Measurements from ENCODE around the gene STX16. TPM values are rescaled to one million over a fixed set of nuclear protein-coding genes. Genes with fewer than 3 reads are reported as not detected.

Gene STX16
- total and polyA plus RNA-seq, 9 donors: 30.1 to 60.8 (median 51.7) TPM

DNA sequence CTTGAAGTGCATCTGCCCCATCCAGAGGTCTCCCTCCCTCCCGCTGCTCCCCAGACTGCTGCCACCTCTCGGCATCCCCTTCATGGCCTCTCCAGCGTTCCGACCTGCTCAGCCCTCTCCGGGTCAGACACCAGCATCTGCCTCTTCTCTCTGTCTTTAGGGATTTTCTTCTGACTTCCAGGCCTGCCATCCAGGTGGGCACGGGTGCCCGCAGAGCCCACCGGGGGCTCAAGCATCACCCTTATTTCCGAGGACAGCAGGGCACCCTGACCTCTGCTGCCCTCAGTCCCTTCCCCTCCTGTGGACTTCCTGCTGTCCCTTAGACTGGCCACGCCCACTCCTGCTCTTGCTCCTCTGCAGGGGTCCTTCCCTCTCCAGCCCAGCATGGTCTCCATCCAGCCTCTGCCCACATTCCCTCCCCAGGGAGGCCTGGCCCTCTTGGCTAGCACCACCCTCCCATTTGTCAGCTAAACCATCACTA is 44.9 kb downstream of the STX16 start:
- peaks cover 60% of the 10 kb centered on the region for H3K4me1 ChIP-seq (ENCODE audit: control insufficient read depth, insufficient read depth, low read length)
- WGBS (ENCODE audit: insufficient coverage): 83% methylated on average over 10 of the region's 10 CpGs
- no peaks in the 10 kb centered on the region for H3K27me3 ChIP-seq (ENCODE audit: control insufficient read depth, insufficient read depth, low read length)
- no peaks in the 10 kb centered on the region for H3K9me3 ChIP-seq (replicated peaks; ENCODE audit: control insufficient read depth, low read depth, low read length)
- H3K36me3 ChIP-seq (ENCODE audit: control insufficient read depth, insufficient read depth, low read length): peaks cover 75% of the 10 kb centered on the region
- DNase-seq: no peak
- no peak overlapping the region for H3K27ac ChIP-seq (ENCODE audit: low read length)
- no peak overlapping the region for H3K4me3 ChIP-seq (ENCODE audit: low read length)

DNA sequence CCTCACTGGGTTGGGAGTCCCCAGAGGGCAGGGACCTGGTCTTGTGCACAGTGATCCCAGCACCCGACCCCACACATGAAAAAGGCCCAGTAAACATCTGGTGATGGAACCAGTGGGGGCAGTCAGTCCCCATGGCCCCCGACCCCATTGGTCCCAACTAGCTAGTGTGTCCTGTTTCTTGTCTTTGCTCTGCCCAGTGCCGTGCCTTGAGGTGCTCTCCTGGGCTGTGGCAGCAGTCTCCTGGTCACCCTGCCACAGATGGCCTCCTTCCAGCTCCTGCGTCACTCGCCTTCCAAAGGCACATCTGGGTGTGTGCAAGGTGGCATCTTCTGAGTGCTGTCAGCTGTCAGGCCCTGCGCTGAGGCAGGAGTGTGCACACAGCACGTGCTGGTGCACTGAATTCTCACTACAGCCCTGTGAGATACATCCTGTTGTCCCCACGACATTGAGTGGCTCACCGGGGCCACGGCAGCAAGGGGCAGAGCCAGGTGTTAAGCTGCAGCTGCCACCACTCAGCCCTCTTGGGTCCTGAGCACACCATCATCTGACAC is 45.4 kb downstream of the STX16 start:
- H3K27ac ChIP-seq (ENCODE audit: low read length): no peak overlapping the region
- H3K9me3 ChIP-seq (replicated peaks; ENCODE audit: control insufficient read depth, low read depth, low read length): no peaks in the 10 kb centered on the region
- WGBS (ENCODE audit: insufficient coverage): 84% methylated on average over 10 of the region's 10 CpGs
- DNase-seq: no peak
- H3K4me1 ChIP-seq (ENCODE audit: control insufficient read depth, insufficient read depth, low read length): peaks cover 57% of the 10 kb centered on the region
- H3K4me3 ChIP-seq (ENCODE audit: low read length): no peak overlapping the region
- H3K36me3 ChIP-seq (ENCODE audit: control insufficient read depth, insufficient read depth, low read length): peaks cover 77% of the 10 kb centered on the region
- H3K27me3 ChIP-seq (ENCODE audit: control insufficient read depth, insufficient read depth, low read length): no peaks in the 10 kb centered on the region

DNA sequence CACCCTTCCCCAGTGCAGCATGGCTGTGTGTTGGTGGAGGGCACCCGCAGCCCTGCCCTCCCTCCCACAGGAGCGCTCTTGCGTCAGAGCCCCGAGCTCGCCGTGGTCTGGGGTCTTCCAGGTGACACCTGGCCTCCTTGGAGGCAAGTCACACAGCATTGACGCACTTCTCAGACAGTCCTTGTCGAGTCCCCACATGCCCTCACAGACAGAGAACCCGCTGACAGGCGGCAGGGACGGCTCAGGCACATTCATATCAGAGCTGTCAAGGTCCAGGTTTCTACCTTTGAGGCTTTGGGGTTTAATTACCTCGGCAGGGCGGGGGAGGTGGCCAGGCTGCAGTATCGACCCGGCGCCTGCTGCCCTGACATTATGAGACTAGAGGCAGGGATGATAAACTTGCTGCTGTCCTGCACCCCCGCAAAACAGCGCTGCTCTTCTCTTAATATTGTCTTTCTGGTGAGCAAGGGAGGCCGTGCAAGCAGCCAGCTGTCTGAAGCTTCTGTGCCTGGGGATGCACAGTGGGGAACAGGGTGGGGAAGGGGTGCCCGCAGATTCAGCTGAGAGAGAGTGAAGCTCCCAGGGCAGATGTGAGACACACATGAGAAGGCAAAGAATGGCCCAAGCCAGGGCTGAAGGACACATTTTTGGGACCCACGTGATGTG is 46.3 kb downstream of the STX16 start:
- H3K27me3 ChIP-seq (ENCODE audit: control insufficient read depth, insufficient read depth, low read length): no peaks in the 10 kb centered on the region
- peak; percentile 14 for DNase-seq
- no peaks in the 10 kb centered on the region for H3K9me3 ChIP-seq (replicated peaks; ENCODE audit: control insufficient read depth, low read depth, low read length)
- peaks cover 53% of the 10 kb centered on the region for H3K4me1 ChIP-seq (ENCODE audit: control insufficient read depth, insufficient read depth, low read length)
- 79% methylated on average over 19 of the region's 21 CpGs for WGBS (ENCODE audit: insufficient coverage)
- no peak overlapping the region for H3K4me3 ChIP-seq (ENCODE audit: low read length)
- peak overlapping the region; percentile 93 for H3K27ac ChIP-seq (ENCODE audit: low read length)
- H3K36me3 ChIP-seq (ENCODE audit: control insufficient read depth, insufficient read depth, low read length): peaks cover 86% of the 10 kb centered on the region

- peak; percentile 24 for DNase-seq
- Histone ChIP-seq H3K9me3 (replicated peaks; ENCODE audit: control insufficient read depth, low read depth, low read length) (no peaks in the 10 kb centered on the region), H3K36me3 (ENCODE audit: control insufficient read depth, insufficient read depth, low read length) (peaks cover 93% of the 10 kb centered on the region), H3K27ac (ENCODE audit: low read length) (peak overlapping the region; percentile 93), H3K4me3 (ENCODE audit: low read length) (no peak overlapping the region), H3K27me3 (ENCODE audit: control insufficient read depth, insufficient read depth, low read length) (no peaks in the 10 kb centered on the region), H3K4me1 (ENCODE audit: control insufficient read depth, insufficient read depth, low read length) (peaks cover 53% of the 10 kb centered on the region)
- 79% methylated on average over 11 of the region's 15 CpGs for WGBS (ENCODE audit: insufficient coverage)
Measured at GRCh38 chr20:58697867-58698703, 47.0 kb downstream of the STX16 start.

DNA sequence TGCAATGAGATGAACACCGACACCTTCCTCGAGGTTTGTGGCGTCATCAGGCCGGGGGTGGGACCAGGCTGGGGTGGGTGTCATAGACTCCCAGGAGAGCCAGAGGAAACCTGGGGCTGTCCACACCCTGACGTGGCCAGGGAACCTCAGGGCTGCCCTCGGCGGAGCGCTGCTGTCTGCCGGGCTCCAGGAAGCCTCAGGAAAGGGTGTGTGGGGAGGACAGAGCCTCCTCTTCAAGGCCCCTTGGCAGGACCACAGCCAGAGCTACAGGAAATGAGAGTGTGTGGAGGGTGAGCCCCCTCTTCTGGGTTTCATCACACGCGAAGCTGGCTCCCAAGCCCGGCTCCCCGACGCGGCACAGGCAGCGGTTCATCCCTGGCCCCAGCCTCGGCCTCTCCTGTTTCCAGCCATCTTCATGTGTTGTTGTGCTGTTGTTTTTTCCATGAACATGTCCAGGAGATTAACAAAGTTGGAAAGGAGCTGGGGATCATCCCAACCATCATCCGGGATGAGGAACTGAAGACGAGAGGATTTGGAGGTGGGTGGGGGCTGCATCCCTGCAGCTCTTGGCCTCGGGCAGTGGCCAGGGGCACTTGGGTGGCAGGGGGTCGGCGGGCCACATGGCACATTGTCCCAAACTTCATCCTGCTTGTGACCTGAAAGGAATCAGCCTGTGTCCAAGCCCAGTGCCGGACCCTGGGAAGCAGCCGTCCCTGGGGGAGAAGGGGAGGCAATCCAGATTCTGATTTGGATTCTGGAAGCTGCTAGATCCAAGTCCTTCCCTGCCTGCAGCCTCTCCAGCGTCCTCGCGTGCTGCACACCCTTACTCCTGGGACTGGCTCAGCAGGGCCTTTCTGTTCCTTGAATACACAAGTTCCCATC is 47.9 kb downstream of the STX16 start:
- peak overlapping the region; percentile 93 for H3K27ac ChIP-seq (ENCODE audit: low read length)
- WGBS (ENCODE audit: insufficient coverage): 42% methylated on average over 14 of the region's 27 CpGs
- H3K36me3 ChIP-seq (ENCODE audit: control insufficient read depth, insufficient read depth, low read length): peaks cover 95% of the 10 kb centered on the region
- peaks cover 45% of the 10 kb centered on the region for H3K4me1 ChIP-seq (ENCODE audit: control insufficient read depth, insufficient read depth, low read length)
- no peaks in the 10 kb centered on the region for H3K27me3 ChIP-seq (ENCODE audit: control insufficient read depth, insufficient read depth, low read length)
- no peaks in the 10 kb centered on the region for H3K9me3 ChIP-seq (replicated peaks; ENCODE audit: control insufficient read depth, low read depth, low read length)
- H3K4me3 ChIP-seq (ENCODE audit: low read length): no peak overlapping the region
- DNase-seq: peak; percentile 99

- 56% methylated on average over 3 of the region's 9 CpGs for WGBS (ENCODE audit: insufficient coverage)
- Histone ChIP-seq H3K36me3 (ENCODE audit: control insufficient read depth, insufficient read depth, low read length) (peaks cover 95% of the 10 kb centered on the region), H3K27me3 (ENCODE audit: control insufficient read depth, insufficient read depth, low read length) (no peaks in the 10 kb centered on the region), H3K4me3 (ENCODE audit: low read length) (no peak overlapping the region), H3K4me1 (ENCODE audit: control insufficient read depth, insufficient read depth, low read length) (peaks cover 38% of the 10 kb centered on the region), H3K27ac (ENCODE audit: low read length) (peak overlapping the region; percentile 93), H3K9me3 (replicated peaks; ENCODE audit: control insufficient read depth, low read depth, low read length) (peaks cover 2% of the 10 kb centered on the region)
- peak; percentile 64 for DNase-seq
Measured at GRCh38 chr20:58699623-58700107, 48.6 kb downstream of the STX16 start.

DNA sequence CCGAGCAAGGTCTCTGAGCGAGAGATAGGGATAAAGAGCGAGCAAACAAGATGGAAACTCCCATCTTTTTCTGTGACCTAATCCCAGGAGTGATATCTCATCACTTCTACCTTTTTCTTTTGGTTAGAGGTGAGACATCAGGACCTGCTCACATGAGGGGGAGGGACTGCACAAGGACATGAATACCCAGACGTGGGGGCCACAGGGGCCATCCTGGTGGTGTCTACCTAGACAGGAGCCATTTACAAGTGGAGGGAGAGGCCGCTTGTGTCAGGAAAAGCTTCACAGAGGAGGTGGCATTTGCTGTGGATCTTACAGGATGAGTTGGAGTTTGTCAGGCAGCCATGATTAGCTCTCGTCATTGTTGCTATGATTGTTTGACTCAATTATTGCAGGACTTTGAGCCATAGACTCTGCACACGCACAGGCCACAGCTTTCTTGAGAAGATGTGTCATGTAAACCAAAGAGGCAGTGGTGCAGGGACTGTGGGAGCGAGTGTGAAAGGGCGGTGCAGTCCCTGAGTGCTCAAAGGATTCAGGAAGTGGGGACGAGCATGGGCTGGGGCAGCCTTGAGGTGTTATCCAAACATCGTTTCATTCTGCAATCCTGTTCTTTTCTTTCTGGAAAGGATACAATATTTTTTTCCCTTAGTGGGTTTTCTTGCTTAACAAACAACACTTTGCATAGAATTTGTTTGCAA is 49.2 kb downstream of the STX16 start:
- H3K4me1 ChIP-seq (ENCODE audit: control insufficient read depth, insufficient read depth, low read length): peaks cover 39% of the 10 kb centered on the region
- WGBS (ENCODE audit: insufficient coverage): 66% methylated on average over 8 of the region's 11 CpGs
- no peaks in the 10 kb centered on the region for H3K27me3 ChIP-seq (ENCODE audit: control insufficient read depth, insufficient read depth, low read length)
- H3K4me3 ChIP-seq (ENCODE audit: low read length): no peak overlapping the region
- peak overlapping the region; percentile 93 for H3K27ac ChIP-seq (ENCODE audit: low read length)
- H3K36me3 ChIP-seq (ENCODE audit: control insufficient read depth, insufficient read depth, low read length): peaks cover 90% of the 10 kb centered on the region
- peak; percentile 85 for DNase-seq
- H3K9me3 ChIP-seq (replicated peaks; ENCODE audit: control insufficient read depth, low read depth, low read length): peaks cover 2% of the 10 kb centered on the region

GRCh38 chr20:58700823-58701222 is 49.7 kb downstream of the STX16 start:
- peak overlapping the region; percentile 93 for H3K27ac ChIP-seq (ENCODE audit: low read length)
- peaks cover 41% of the 10 kb centered on the region for H3K4me1 ChIP-seq (ENCODE audit: control insufficient read depth, insufficient read depth, low read length)
- DNase-seq: no peak
- H3K4me3 ChIP-seq (ENCODE audit: low read length): no peak overlapping the region
- no peaks in the 10 kb centered on the region for H3K27me3 ChIP-seq (ENCODE audit: control insufficient read depth, insufficient read depth, low read length)
- WGBS (ENCODE audit: insufficient coverage): 62% methylated on average over 6 of the region's 11 CpGs
- H3K9me3 ChIP-seq (replicated peaks; ENCODE audit: control insufficient read depth, low read depth, low read length): peaks cover 2% of the 10 kb centered on the region
- peaks cover 87% of the 10 kb centered on the region for H3K36me3 ChIP-seq (ENCODE audit: control insufficient read depth, insufficient read depth, low read length)

GRCh38 chr20:58701431-58702160 is 50.5 kb downstream of the STX16 start:
- Histone ChIP-seq H3K4me3 (ENCODE audit: low read length) (no peak overlapping the region), H3K4me1 (ENCODE audit: control insufficient read depth, insufficient read depth, low read length) (peaks cover 47% of the 10 kb centered on the region), H3K27ac (ENCODE audit: low read length) (peak overlapping the region; percentile 42), H3K36me3 (ENCODE audit: control insufficient read depth, insufficient read depth, low read length) (peaks cover 85% of the 10 kb centered on the region), H3K9me3 (replicated peaks; ENCODE audit: control insufficient read depth, low read depth, low read length) (peaks cover 2% of the 10 kb centered on the region), H3K27me3 (ENCODE audit: control insufficient read depth, insufficient read depth, low read length) (no peaks in the 10 kb centered on the region)
- WGBS (ENCODE audit: insufficient coverage): 90% methylated on average over 23 of the region's 29 CpGs
- no peak for DNase-seq
